ENCODE results near the gene HNRNPD. TPM values are rescaled to one million over a fixed set of nuclear protein-coding genes. Genes with fewer than 3 reads are reported as not detected.
A peak's percentile ranks its signal among the peaks of the same experiment; 100 is the strongest.

HNRNPD gene
- total RNA-seq, 1 experiment from 2014 or later: 221 TPM

GRCh38 chr4:82403725-82404124 is 29.9 kb upstream of the HNRNPD start:
- POLR2A ChIA-PET (ENCODE audit: unreplicated experiment): no interaction called here

GRCh38 chr4:82402196-82402775 is 28.5 kb upstream of the HNRNPD start:
- DNase-seq: peak in 1 of 2 experiments; percentile 21
- peaks cover 29% of the 10 kb centered on the region for H3K4me1 ChIP-seq (replicated peaks; ENCODE audit: insufficient read depth)
- peak overlapping the region; percentile 57 for H3K4me3 ChIP-seq
- peak overlapping the region; percentile 95 for H3K4me2 ChIP-seq
- no peaks in the 10 kb centered on the region for H3K9me3 ChIP-seq (ENCODE audit: insufficient read depth, low read depth)
- peaks cover 25% of the 10 kb centered on the region for H3F3A ChIP-seq (ENCODE audit: insufficient read depth, low read depth)
- BruUV-seq (replicated peaks): TSS peak; percentile 36
- peak overlapping the region; percentile 91 for H3K27ac ChIP-seq
- H3K27me3 ChIP-seq (ENCODE audit: insufficient read depth, low read depth): no peaks in the 10 kb centered on the region
- intact Hi-C loops (cut with micrococcal nuclease; ENCODE audit: unreplicated experiment): no loop called here
- H3K36me3 ChIP-seq (ENCODE audit: low read depth): no peaks in the 10 kb centered on the region
- peak overlapping the region; percentile 97 for H2AFZ ChIP-seq
- ChIA-PET POLR2A (ENCODE audit: unreplicated experiment) (interaction anchor here (0.6 to 0.9 kb wide), 2 partner anchors 22 to 28 kb away, joined by 3 to 5 read pairs; partner anchors contain the start of gene HNRNPD), CTCF (no interaction called here)
- TF ChIP-seq EZH2 (IDR thresholded peaks at IDR 0.05; ENCODE audit: low read depth): no peak
- TF ChIP-seq CTCF (conservative IDR thresholded peaks at IDR 0.05): no peak
- H3K9me2 ChIP-seq (ENCODE audit: insufficient read depth): no peaks in the 10 kb centered on the region
- no peaks in the 10 kb centered on the region for H4K20me1 ChIP-seq (ENCODE audit: insufficient read depth)
- H3K79me2 ChIP-seq (ENCODE audit: low read depth): no peaks in the 10 kb centered on the region

More at GRCh38 chr4:82403725-82404124, 29.9 kb upstream of the HNRNPD start:
- BruUV-seq (replicated peaks): no TSS peak
- peaks cover 29% of the 10 kb centered on the region for H3K4me1 ChIP-seq (replicated peaks; ENCODE audit: insufficient read depth)
- no peaks in the 10 kb centered on the region for H3K36me3 ChIP-seq (ENCODE audit: low read depth)
- H3F3A ChIP-seq (ENCODE audit: insufficient read depth, low read depth): peaks cover 25% of the 10 kb centered on the region
- intact Hi-C loops (cut with micrococcal nuclease; ENCODE audit: unreplicated experiment): no loop called here
- CTCF ChIA-PET: no interaction called here
- H2AFZ ChIP-seq: no peak overlapping the region
- no peak overlapping the region for H3K27ac ChIP-seq
- no peaks in the 10 kb centered on the region for H3K27me3 ChIP-seq (ENCODE audit: insufficient read depth, low read depth)
- H3K9me3 ChIP-seq (ENCODE audit: insufficient read depth, low read depth): no peaks in the 10 kb centered on the region
- H3K4me2 ChIP-seq: no peak overlapping the region
- no peaks in the 10 kb centered on the region for H3K9me2 ChIP-seq (ENCODE audit: insufficient read depth)
- no peaks in the 10 kb centered on the region for H4K20me1 ChIP-seq (ENCODE audit: insufficient read depth)
- TF ChIP-seq CTCF (conservative IDR thresholded peaks at IDR 0.05): no peak
- TF ChIP-seq EZH2 (IDR thresholded peaks at IDR 0.05; ENCODE audit: low read depth): no peak
- no peak for DNase-seq
- no peak overlapping the region for H3K4me3 ChIP-seq
- H3K79me2 ChIP-seq (ENCODE audit: low read depth): no peaks in the 10 kb centered on the region

- Histone ChIP-seq H3K27me3 (ENCODE audit: insufficient read depth, low read depth) (no peaks in the 10 kb centered on the region), H3K79me2 (ENCODE audit: low read depth) (no peaks in the 10 kb centered on the region), H3K27ac (peak overlapping the region; percentile 91), H3K4me1 (replicated peaks; ENCODE audit: insufficient read depth) (peaks cover 29% of the 10 kb centered on the region), H4K20me1 (ENCODE audit: insufficient read depth) (no peaks in the 10 kb centered on the region), H3K36me3 (ENCODE audit: low read depth) (no peaks in the 10 kb centered on the region), H3K4me3 (peak overlapping the region; percentile 57), H3K9me2 (ENCODE audit: insufficient read depth) (no peaks in the 10 kb centered on the region), H2AFZ (peak overlapping the region; percentile 97), H3K4me2 (peak overlapping the region; percentile 95), H3K9me3 (ENCODE audit: insufficient read depth, low read depth) (no peaks in the 10 kb centered on the region), H3F3A (ENCODE audit: insufficient read depth, low read depth) (peaks cover 25% of the 10 kb centered on the region)
- ChIA-PET CTCF (interaction anchor here (0.6 kb wide), 1 partner anchor 35 kb away, joined by 5 read pairs; no protein-coding TSS in a partner anchor), POLR2A (ENCODE audit: unreplicated experiment) (no interaction called here)
- peak; percentile 48 to 88 for DNase-seq
- no peak for TF ChIP-seq CTCF (conservative IDR thresholded peaks at IDR 0.05)
- no peak for TF ChIP-seq EZH2 (IDR thresholded peaks at IDR 0.05; ENCODE audit: low read depth)
- intact Hi-C loops (cut with micrococcal nuclease; ENCODE audit: unreplicated experiment): loop anchor here (2.0 kb wide), 1 partner anchor 27 kb away; no protein-coding TSS in a partner anchor
- no TSS peak for BruUV-seq (replicated peaks)
Measured at GRCh38 chr4:82401600-82401999, 27.8 kb upstream of the HNRNPD start.
